Gastroesophageal sphincter (tissue), 4 donors: ENCODE data around the gene ELF2. TPM values are rescaled to one million over a fixed set of nuclear protein-coding genes. Genes with fewer than 3 reads are reported as not detected.
A peak's percentile ranks its signal among the peaks of the same experiment; 100 is the strongest.

ENCODE experiments used
- ATAC-seq: fragments of 150-250 bp; one replicate; pipeline ENCODE4 v1.9.1; 2016; ENCODE audit warnings: mild to moderate bottlenecking, moderate library complexity
- H3K27ac ChIP-seq, 4 donors: fragments of 200-600 bp; sonication (generic) in 3 of 4; 1 replicate in 3 of 4; 2 replicates in 1 of 4; pipeline ENCODE4 v1.5.1; 2016 to 2019
- H3K27me3 ChIP-seq: fragments of 200-600 bp; sonication (generic); one replicate; pipeline ENCODE4 v1.5.1; 2019
- H3K36me3 ChIP-seq, 2 donors: fragments of 200-600 bp; sonication (generic); one replicate each; pipeline ENCODE4 v1.5.1; 2019; ENCODE audit warnings: control low read depth in 1 of 2
- H3K4me1 ChIP-seq, 3 donors: fragments of 200-600 bp; sonication (generic); 1 replicate in 2 of 3; 2 replicates in 1 of 3; pipeline ENCODE4 v1.5.1; 2016 to 2019; ENCODE audit warnings: control low read depth in 2 of 3
- H3K4me3 ChIP-seq, 2 donors: fragments of 200-600 bp; sonication (generic); one replicate each; pipeline ENCODE4 v1.5.1; 2019; ENCODE audit warnings: mild to moderate bottlenecking in 1 of 2, moderate library complexity in 1 of 2
- H3K9me3 ChIP-seq, 3 donors: fragments of 200-600 bp; sonication (generic); one replicate each; pipeline ENCODE4 v1.5.1; 2017 to 2019; ENCODE audit warnings: control low read depth in 2 of 3
- CTCF ChIP-seq, 4 experiments: fragments of 200-600 bp in 2 of 4; fragments of 450-650 bp in 2 of 4; sonication (generic) in 1 of 4; IDR thresholded peaks; one replicate each; pipeline ENCODE4 v1.5.1; 2017 to 2019; ENCODE audit warnings: antibody characterized with exemption in 4 of 4, mild to moderate bottlenecking in 2 of 4, moderate library complexity in 2 of 4
- EP300 ChIP-seq: sonication (generic); formaldehyde crosslinking; IDR thresholded peaks from one replicate; pipeline ENCODE4 v1.6.1; 2017; ENCODE audit warnings: antibody characterized with exemption, mild to moderate bottlenecking
- POLR2A ChIP-seq, 2 donors: fragments of 450-650 bp; IDR thresholded peaks; one replicate each; pipeline ENCODE4 v1.6.1; 2017; ENCODE audit warnings: antibody characterized with exemption in 2 of 2, mild to moderate bottlenecking in 2 of 2, moderate library complexity in 1 of 2
- POLR2AphosphoS5 ChIP-seq: sonication (generic); formaldehyde crosslinking; IDR thresholded peaks from one replicate; pipeline ENCODE4 v1.6.1; 2017; ENCODE audit warnings: antibody characterized with exemption
- WGBS, 2 donors: methylation state at CpG; one replicate each; pipeline ENCODE4 v1.1.5; 2018; ENCODE audit warnings: low coverage in 1 of 2; 5-methylcytosine and 5-hydroxymethylcytosine counted together
- total RNA-seq, 4 donors: library from RNA; depleted of rRNA; stranded (reverse); fragments of >200 nt; gene quantifications; one replicate each; pipeline ENCODE4 v1.1.0, GENCODE V29; 2016

Gene ELF2
- total RNA-seq, 4 donors from 2014 or later = 51.2 to 73.0 (median 60.0) TPM

- no peaks in the 10 kb centered on the region for H3K36me3 ChIP-seq
- no peak overlapping the region for H3K4me3 ChIP-seq
- no peaks in the 10 kb centered on the region for H3K27me3 ChIP-seq
- H3K9me3 ChIP-seq = no peaks in the 10 kb centered on the region
- H3K4me1 ChIP-seq = peaks cover 15 to 57% (median 15%) of the 10 kb centered on the region in 3 donors
- 80 to 95% methylated on average over 1 of the region's 1 CpG for WGBS, 2 donors
- no peak overlapping the region for H3K27ac ChIP-seq
- TF ChIP-seq POLR2AphosphoS5 = no peak
- TF ChIP-seq CTCF (IDR thresholded peaks at IDR 0.05) = no peak
- no peak for TF ChIP-seq EP300
- TF ChIP-seq POLR2A (IDR thresholded peaks at IDR 0.05) = no peak
- ATAC-seq = no peak
These were observed 31.5 kb downstream of the ELF2 start for GRCh38 chr4:139145552-139145932.

GRCh38 chr4:139144911-139145551 is 32.0 kb downstream of the ELF2 start:
- H3K27ac ChIP-seq = no peak overlapping the region

GRCh38 chr4:139144161-139144859 is 32.7 kb downstream of the ELF2 start:
- TF ChIP-seq POLR2A (IDR thresholded peaks at IDR 0.05) (no peak), EP300 (no peak), CTCF (IDR thresholded peaks at IDR 0.05) (no peak), POLR2AphosphoS5 (no peak)

More at GRCh38 chr4:139144911-139145551, 32.0 kb downstream of the ELF2 start:
- Histone ChIP-seq H3K9me3 (no peaks in the 10 kb centered on the region), H3K4me3 (no peak overlapping the region), H3K36me3 (no peaks in the 10 kb centered on the region), H3K4me1 (peaks cover 15 to 59% (median 15%) of the 10 kb centered on the region in 3 donors), H3K27me3 (no peaks in the 10 kb centered on the region)
- TF ChIP-seq POLR2A (IDR thresholded peaks at IDR 0.05) = no peak
- no peak for TF ChIP-seq CTCF (IDR thresholded peaks at IDR 0.05)
- TF ChIP-seq EP300 = no peak
- TF ChIP-seq POLR2AphosphoS5 = no peak
- no peak for ATAC-seq
- no CpG with 5 or more reads among the region's 3 CpGs for WGBS, 2 donors

GRCh38 chr4:139142980-139143379 is 34.0 kb downstream of the ELF2 start:
- no peak overlapping the region for H3K4me3 ChIP-seq
- 67 to 75% methylated on average over 1 to 2 of the region's 2 CpGs for WGBS, 2 donors
- H3K27me3 ChIP-seq = no peaks in the 10 kb centered on the region
- ATAC-seq = no peak
- H3K9me3 ChIP-seq = no peaks in the 10 kb centered on the region
- no peak overlapping the region for H3K27ac ChIP-seq
- H3K36me3 ChIP-seq = peaks cover 0 to 3% of the 10 kb centered on the region in 2 donors
- peaks cover 15 to 54% (median 15%) of the 10 kb centered on the region in 3 donors for H3K4me1 ChIP-seq
- TF ChIP-seq CTCF (IDR thresholded peaks at IDR 0.05) (no peak), POLR2AphosphoS5 (no peak), POLR2A (IDR thresholded peaks at IDR 0.05) (no peak), EP300 (no peak)

More at GRCh38 chr4:139144161-139144859, 32.7 kb downstream of the ELF2 start:
- Histone ChIP-seq H3K4me3 (no peak overlapping the region), H3K4me1 (peaks cover 15 to 57% (median 15%) of the 10 kb centered on the region in 3 donors), H3K27ac (no peak overlapping the region), H3K36me3 (no peaks in the 10 kb centered on the region), H3K9me3 (no peaks in the 10 kb centered on the region), H3K27me3 (no peaks in the 10 kb centered on the region)
- peak; percentile 31 for ATAC-seq
- WGBS, 2 donors = 82 to 88% methylated on average over 3 to 6 of the region's 7 CpGs

- Histone ChIP-seq H3K27ac (no peak overlapping the region), H3K36me3 (peaks cover 0 to 12% of the 10 kb centered on the region in 2 donors), H3K4me3 (no peak overlapping the region), H3K27me3 (no peaks in the 10 kb centered on the region), H3K4me1 (peaks cover 15 to 51% (median 15%) of the 10 kb centered on the region in 3 donors), H3K9me3 (no peaks in the 10 kb centered on the region)
- WGBS, 2 donors = 85% methylated on average over 1 of the region's 1 CpG; no CpG with 5 or more reads in 1 of the 2 donors
- TF ChIP-seq POLR2AphosphoS5 (no peak), EP300 (no peak), POLR2A (IDR thresholded peaks at IDR 0.05) (no peak), CTCF (IDR thresholded peaks at IDR 0.05) (no peak)
- ATAC-seq = no peak
These were observed 34.9 kb downstream of the ELF2 start for GRCh38 chr4:139142087-139142486.
